GM23338 (cell line): ENCODE data around the gene LIN7C. TPM values are rescaled to one million over a fixed set of nuclear protein-coding genes. Genes with fewer than 3 reads are reported as not detected.

ENCODE experiments used
- ATAC-seq: fragments of 200-7000 bp; cut with Tn5 transposase; 3 replicates; pipeline ENCODE4 v1.9.1; 2020
- DNase-seq: peaks from one replicate; pipeline ENCODE4 v3.0.0-alpha.2; 2015; ENCODE audit warnings: low spot score
- H2AFZ ChIP-seq: fragments of 200-600 bp; sonication (generic); 2 replicates; pipeline ENCODE4 v1.8.0; 2016; ENCODE audit warnings: antibody characterized with exemption, mild to moderate bottlenecking, moderate library complexity
- H3F3A ChIP-seq: fragments of 200-600 bp; sonication (generic); replicated peaks from 2 replicates; pipeline ENCODE4 v1.8.0; 2017; ENCODE audit warnings: antibody characterized with exemption, mixed run types, low read depth
- H3K27ac ChIP-seq: fragments of 200-600 bp; sonication (generic); 2 replicates; pipeline ENCODE4 v1.6.1; 2016; ENCODE audit warnings: low read depth
- H3K27me3 ChIP-seq: fragments of 200-600 bp; sonication (generic); 2 replicates; pipeline ENCODE4 v1.8.0; 2016; ENCODE audit warnings: mild to moderate bottlenecking, mixed run types, moderate library complexity; ENCODE audit not compliant: insufficient read depth
- H3K36me3 ChIP-seq: fragments of 200-600 bp; sonication (generic); 2 replicates; pipeline ENCODE4 v1.8.0; 2016; ENCODE audit warnings: mild to moderate bottlenecking; ENCODE audit not compliant: insufficient read depth
- H3K4me1 ChIP-seq: fragments of 200-600 bp; sonication (generic); 2 replicates; pipeline ENCODE4 v1.8.0; 2016; ENCODE audit warnings: mild to moderate bottlenecking, moderate library complexity; ENCODE audit not compliant: insufficient read depth
- H3K4me2 ChIP-seq: fragments of 200-600 bp; sonication (generic); 2 replicates; pipeline ENCODE4 v1.7.1; 2017; ENCODE audit warnings: mixed run types
- H3K4me3 ChIP-seq: fragments of 200-600 bp; sonication (generic); 2 replicates; pipeline ENCODE4 v1.6.1; 2016; ENCODE audit warnings: mixed run types
- H3K79me2 ChIP-seq: fragments of 200-600 bp; sonication (generic); replicated peaks from 2 replicates; pipeline ENCODE4 v1.8.0; 2017; ENCODE audit warnings: mild to moderate bottlenecking; ENCODE audit not compliant: insufficient read depth
- H3K9me2 ChIP-seq: fragments of 200-600 bp; sonication (generic); 2 replicates; pipeline ENCODE4 v1.8.0; 2017; ENCODE audit not compliant: insufficient read depth
- H4K20me1 ChIP-seq: fragments of 200-600 bp; sonication (generic); replicated peaks from 2 replicates; pipeline ENCODE4 v1.8.0; 2017; ENCODE audit warnings: mild to moderate bottlenecking; ENCODE audit not compliant: insufficient read depth
- H3K27ac Mint-ChIP-seq: 2 replicates; pipeline ENCODE4 v1.8.0; 2020; ENCODE audit warnings: inconsistent platforms, mild to moderate bottlenecking, moderate library complexity, mixed read lengths
- H3K27me3 Mint-ChIP-seq: 3 replicates; pipeline ENCODE4 v1.8.0; 2022; ENCODE audit warnings: low read depth, mild to moderate bottlenecking, moderate library complexity, mixed read lengths, inconsistent platforms; ENCODE audit not compliant: insufficient read depth, poor library complexity
- H3K36me3 Mint-ChIP-seq: 3 replicates; pipeline ENCODE4 v1.8.0; 2021; ENCODE audit warnings: low read depth, mild to moderate bottlenecking, inconsistent platforms, moderate library complexity, mixed read lengths
- H3K4me1 Mint-ChIP-seq: 3 replicates; pipeline ENCODE4 v1.8.0; 2020; ENCODE audit warnings: mild to moderate bottlenecking, inconsistent platforms, mixed read lengths
- H3K4me3 Mint-ChIP-seq: 3 replicates; pipeline ENCODE4 v1.8.0; 2021; ENCODE audit warnings: moderate library complexity, mild to moderate bottlenecking, inconsistent platforms, mixed read lengths
- H3K9me3 Mint-ChIP-seq: 3 replicates; pipeline ENCODE4 v1.8.0; 2020; ENCODE audit warnings: moderate library complexity, mild to moderate bottlenecking, inconsistent platforms, mixed read lengths
- CREB1 ChIP-seq: fragments of 250-450 bp; sonication (Bioruptor Pico); IDR thresholded peaks from 2 replicates; pipeline ENCODE4 v1.5.0; 2020; ENCODE audit warnings: low read depth, mild to moderate bottlenecking, moderate library complexity
- EZH2 ChIP-seq: fragments of 200-600 bp; sonication (generic); IDR thresholded peaks from one replicate; pipeline ENCODE4 v1.8.0; 2017; ENCODE audit warnings: antibody characterized with exemption, mild to moderate bottlenecking, low read depth; ENCODE audit not compliant: unreplicated experiment
- POLR2AphosphoS5 ChIP-seq: IDR thresholded peaks from 2 replicates; pipeline ENCODE4 v1.6.1; 2016; ENCODE audit warnings: antibody characterized with exemption, low read depth
- STAT1 ChIP-seq: IDR thresholded peaks from one replicate; pipeline ENCODE4 v1.6.1; 2016; ENCODE audit warnings: antibody characterized with exemption; ENCODE audit not compliant: unreplicated experiment
- ZNF114 ChIP-seq: fragments of 250-450 bp; sonication (Bioruptor Pico); IDR thresholded peaks from 2 replicates; pipeline ENCODE4 v1.5.0; 2020; ENCODE audit warnings: mild to moderate bottlenecking, moderate library complexity
- ZNF331 ChIP-seq: fragments of 250-450 bp; sonication (Bioruptor Pico); IDR thresholded peaks from 2 replicates; pipeline ENCODE4 v1.5.0; 2020; ENCODE audit warnings: low read depth, mild to moderate bottlenecking, moderate library complexity
- polyA plus RNA-seq: library from polyadenylated mRNA; unstranded; fragments of >200 nt; fragmentation: Nextera tagmentation; extraction: Ambion mirVana; gene quantifications from 2 replicates; pipeline ENCODE4 v1.2.1, GENCODE V29; 2016
- total RNA-seq: library from RNA; depleted of rRNA; stranded (reverse); fragments of >200 nt; shearing (Covaris generic); gene quantifications from 2 replicates; pipeline ENCODE4 v1.2.3, GENCODE V29; 2014
- TF ChIP-seq, protein P1 (sequence below), 2 experiments: fragments of 200-600 bp in 1 of 2; sonication (generic) in 1 of 2; conservative IDR thresholded peaks; 2 replicates each; pipeline versions ENCODE4 v1.5.1 to v1.6.1; 2016 to 2017; ENCODE audit warnings: antibody characterized with exemption in 2 of 2, low read depth in 2 of 2, mild to moderate bottlenecking in 2 of 2, moderate library complexity in 1 of 2
- TF ChIP-seq, protein P2 (sequence below): fragments of 250-450 bp; sonication (Bioruptor Pico); IDR thresholded peaks from 2 replicates; pipeline ENCODE4 v1.5.0; 2020; ENCODE audit warnings: mild to moderate bottlenecking, moderate library complexity
- TF ChIP-seq, protein P3 (sequence below): IDR thresholded peaks from one replicate; pipeline ENCODE4 v1.6.1; 2018; ENCODE audit warnings: antibody characterized with exemption; ENCODE audit not compliant: unreplicated experiment

LIN7C gene
- total and polyA plus RNA-seq, 2 experiments from 2014 or later = 22.5 to 61.0 TPM

DNA sequence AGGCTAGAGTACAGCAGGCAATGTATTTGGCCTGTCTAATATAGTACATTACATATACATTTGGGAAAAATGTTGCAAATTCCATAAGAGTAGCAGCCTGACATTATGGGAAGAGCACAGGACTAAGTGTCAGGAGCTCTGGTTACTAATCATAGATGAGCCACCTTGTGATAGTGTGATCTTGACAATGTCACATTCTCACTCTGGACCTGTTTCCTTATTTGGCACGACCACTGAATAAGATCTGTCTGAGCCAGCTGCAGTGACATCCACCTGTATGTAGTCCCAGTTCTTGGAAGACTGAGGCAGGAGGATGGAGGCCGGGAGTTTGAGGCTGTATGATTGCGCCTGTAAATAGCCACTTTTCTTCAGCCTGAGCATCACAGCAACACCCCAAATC, 5.7 kb upstream of the LIN7C start:
- no peaks in the 10 kb centered on the region for H3K36me3 Mint-ChIP-seq
- no peak overlapping the region for H3K27ac Mint-ChIP-seq
- Histone ChIP-seq H3K4me3 (no peak overlapping the region), H4K20me1 (no peaks in the 10 kb centered on the region), H3K36me3 (no peaks in the 10 kb centered on the region), H3K4me2 (no peak overlapping the region), H3K79me2 (no peaks in the 10 kb centered on the region), H3K27ac (no peak overlapping the region), H2AFZ (no peak overlapping the region), H3K4me1 (peaks cover 9% of the 10 kb centered on the region), H3K27me3 (no peaks in the 10 kb centered on the region), H3F3A (no peaks in the 10 kb centered on the region; the same call in 1 of the 2 replicates), H3K9me2 (0 out of 2 replicates have a peak, but pooled peaks cover 2% of the 10 kb centered on the region)
- no peak overlapping the region for H3K4me3 Mint-ChIP-seq
- H3K4me1 Mint-ChIP-seq = peaks cover 14% of the 10 kb centered on the region
- no peaks in the 10 kb centered on the region for H3K27me3 Mint-ChIP-seq
- no peaks in the 10 kb centered on the region; the same call in 2 of the 3 replicates for H3K9me3 Mint-ChIP-seq
- no peak for DNase-seq
- ATAC-seq = no peak
- TF ChIP-seq ZNF114 (CRISPR knock-in tag) = no peak

DNA sequence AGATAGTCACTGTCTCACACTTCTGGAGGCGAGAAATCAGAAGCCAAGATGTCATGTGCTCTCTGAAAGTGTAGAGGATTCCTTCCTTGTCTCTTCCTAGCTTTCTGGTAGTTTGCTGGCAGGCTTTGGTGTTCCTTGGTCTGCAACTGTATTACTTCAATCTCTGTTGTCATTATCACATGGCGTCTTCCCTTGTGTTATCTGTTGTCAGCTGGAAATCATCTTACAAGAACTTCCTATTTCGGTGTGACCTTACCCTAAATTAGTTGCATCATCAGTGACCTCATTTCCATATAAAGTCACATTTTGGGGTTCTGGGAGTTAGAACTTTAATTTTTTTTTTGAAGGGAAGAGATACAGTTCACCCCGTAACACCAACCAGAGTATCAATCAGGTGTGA, 3.3 kb upstream of the LIN7C start:
- DNase-seq (no peak), ATAC-seq (no peak)
- Histone ChIP-seq H3K4me2 (no peak overlapping the region), H3K9me2 (0 out of 2 replicates have a peak, but pooled peaks cover 2% of the 10 kb centered on the region), H3K27ac (no peak overlapping the region), H3F3A (no peaks in the 10 kb centered on the region; the same call in 1 of the 2 replicates), H4K20me1 (peaks cover 9% of the 10 kb centered on the region), H3K79me2 (peaks cover 15% of the 10 kb centered on the region), H3K36me3 (no peaks in the 10 kb centered on the region), H3K4me1 (peaks cover 14% of the 10 kb centered on the region), H3K27me3 (no peaks in the 10 kb centered on the region), H2AFZ (no peak overlapping the region), H3K4me3 (no peak overlapping the region)
- Mint-ChIP-seq H3K27ac (no peak overlapping the region), H3K4me1 (peaks cover 22% of the 10 kb centered on the region), H3K9me3 (no peaks in the 10 kb centered on the region), H3K4me3 (no peak overlapping the region), H3K27me3 (peaks cover 2% of the 10 kb centered on the region), H3K36me3 (no peaks in the 10 kb centered on the region)
- TF ChIP-seq, protein P1, sequence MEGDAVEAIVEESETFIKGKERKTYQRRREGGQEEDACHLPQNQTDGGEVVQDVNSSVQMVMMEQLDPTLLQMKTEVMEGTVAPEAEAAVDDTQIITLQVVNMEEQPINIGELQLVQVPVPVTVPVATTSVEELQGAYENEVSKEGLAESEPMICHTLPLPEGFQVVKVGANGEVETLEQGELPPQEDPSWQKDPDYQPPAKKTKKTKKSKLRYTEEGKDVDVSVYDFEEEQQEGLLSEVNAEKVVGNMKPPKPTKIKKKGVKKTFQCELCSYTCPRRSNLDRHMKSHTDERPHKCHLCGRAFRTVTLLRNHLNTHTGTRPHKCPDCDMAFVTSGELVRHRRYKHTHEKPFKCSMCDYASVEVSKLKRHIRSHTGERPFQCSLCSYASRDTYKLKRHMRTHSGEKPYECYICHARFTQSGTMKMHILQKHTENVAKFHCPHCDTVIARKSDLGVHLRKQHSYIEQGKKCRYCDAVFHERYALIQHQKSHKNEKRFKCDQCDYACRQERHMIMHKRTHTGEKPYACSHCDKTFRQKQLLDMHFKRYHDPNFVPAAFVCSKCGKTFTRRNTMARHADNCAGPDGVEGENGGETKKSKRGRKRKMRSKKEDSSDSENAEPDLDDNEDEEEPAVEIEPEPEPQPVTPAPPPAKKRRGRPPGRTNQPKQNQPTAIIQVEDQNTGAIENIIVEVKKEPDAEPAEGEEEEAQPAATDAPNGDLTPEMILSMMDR (conservative IDR thresholded peaks at IDR 0.05; ENCODE audit: low read depth in 2 of 2) = no peak
- TF ChIP-seq ZNF331 (no peak), EZH2 (no peak), POLR2AphosphoS5 (no peak), STAT1 (no peak), CREB1 (no peak)
- TF ChIP-seq, protein P2, sequence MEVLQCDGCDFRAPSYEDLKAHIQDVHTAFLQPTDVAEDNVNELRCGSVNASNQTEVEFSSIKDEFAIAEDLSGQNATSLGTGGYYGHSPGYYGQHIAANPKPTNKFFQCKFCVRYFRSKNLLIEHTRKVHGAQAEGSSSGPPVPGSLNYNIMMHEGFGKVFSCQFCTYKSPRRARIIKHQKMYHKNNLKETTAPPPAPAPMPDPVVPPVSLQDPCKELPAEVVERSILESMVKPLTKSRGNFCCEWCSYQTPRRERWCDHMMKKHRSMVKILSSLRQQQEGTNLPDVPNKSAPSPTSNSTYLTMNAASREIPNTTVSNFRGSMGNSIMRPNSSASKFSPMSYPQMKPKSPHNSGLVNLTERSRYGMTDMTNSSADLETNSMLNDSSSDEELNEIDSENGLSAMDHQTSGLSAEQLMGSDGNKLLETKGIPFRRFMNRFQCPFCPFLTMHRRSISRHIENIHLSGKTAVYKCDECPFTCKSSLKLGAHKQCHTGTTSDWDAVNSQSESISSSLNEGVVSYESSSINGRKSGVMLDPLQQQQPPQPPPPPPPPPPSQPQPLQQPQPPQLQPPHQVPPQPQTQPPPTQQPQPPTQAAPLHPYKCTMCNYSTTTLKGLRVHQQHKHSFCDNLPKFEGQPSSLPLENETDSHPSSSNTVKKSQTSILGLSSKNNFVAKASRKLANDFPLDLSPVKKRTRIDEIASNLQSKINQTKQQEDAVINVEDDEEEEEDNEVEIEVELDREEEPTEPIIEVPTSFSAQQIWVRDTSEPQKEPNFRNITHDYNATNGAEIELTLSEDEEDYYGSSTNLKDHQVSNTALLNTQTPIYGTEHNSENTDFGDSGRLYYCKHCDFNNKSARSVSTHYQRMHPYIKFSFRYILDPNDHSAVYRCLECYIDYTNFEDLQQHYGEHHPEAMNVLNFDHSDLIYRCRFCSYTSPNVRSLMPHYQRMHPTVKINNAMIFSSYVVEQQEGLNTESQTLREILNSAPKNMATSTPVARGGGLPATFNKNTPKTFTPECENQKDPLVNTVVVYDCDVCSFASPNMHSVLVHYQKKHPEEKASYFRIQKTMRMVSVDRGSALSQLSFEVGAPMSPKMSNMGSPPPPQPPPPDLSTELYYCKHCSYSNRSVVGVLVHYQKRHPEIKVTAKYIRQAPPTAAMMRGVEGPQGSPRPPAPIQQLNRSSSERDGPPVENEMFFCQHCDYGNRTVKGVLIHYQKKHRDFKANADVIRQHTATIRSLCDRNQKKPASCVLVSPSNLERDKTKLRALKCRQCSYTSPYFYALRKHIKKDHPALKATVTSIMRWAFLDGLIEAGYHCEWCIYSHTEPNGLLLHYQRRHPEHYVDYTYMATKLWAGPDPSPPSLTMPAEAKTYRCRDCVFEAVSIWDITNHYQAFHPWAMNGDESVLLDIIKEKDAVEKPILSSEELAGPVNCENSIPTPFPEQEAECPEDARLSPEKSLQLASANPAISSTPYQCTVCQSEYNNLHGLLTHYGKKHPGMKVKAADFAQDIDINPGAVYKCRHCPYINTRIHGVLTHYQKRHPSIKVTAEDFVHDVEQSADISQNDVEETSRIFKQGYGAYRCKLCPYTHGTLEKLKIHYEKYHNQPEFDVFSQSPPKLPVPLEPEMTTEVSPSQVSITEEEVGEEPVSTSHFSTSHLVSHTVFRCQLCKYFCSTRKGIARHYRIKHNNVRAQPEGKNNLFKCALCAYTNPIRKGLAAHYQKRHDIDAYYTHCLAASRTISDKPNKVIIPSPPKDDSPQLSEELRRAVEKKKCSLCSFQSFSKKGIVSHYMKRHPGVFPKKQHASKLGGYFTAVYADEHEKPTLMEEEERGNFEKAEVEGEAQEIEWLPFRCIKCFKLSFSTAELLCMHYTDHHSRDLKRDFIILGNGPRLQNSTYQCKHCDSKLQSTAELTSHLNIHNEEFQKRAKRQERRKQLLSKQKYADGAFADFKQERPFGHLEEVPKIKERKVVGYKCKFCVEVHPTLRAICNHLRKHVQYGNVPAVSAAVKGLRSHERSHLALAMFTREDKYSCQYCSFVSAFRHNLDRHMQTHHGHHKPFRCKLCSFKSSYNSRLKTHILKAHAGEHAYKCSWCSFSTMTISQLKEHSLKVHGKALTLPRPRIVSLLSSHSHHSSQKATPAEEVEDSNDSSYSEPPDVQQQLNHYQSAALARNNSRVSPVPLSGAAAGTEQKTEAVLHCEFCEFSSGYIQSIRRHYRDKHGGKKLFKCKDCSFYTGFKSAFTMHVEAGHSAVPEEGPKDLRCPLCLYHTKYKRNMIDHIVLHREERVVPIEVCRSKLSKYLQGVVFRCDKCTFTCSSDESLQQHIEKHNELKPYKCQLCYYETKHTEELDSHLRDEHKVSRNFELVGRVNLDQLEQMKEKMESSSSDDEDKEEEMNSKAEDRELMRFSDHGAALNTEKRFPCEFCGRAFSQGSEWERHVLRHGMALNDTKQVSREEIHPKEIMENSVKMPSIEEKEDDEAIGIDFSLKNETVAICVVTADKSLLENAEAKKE (CRISPR knock-in tag) = no peak
- TF ChIP-seq, protein P3, sequence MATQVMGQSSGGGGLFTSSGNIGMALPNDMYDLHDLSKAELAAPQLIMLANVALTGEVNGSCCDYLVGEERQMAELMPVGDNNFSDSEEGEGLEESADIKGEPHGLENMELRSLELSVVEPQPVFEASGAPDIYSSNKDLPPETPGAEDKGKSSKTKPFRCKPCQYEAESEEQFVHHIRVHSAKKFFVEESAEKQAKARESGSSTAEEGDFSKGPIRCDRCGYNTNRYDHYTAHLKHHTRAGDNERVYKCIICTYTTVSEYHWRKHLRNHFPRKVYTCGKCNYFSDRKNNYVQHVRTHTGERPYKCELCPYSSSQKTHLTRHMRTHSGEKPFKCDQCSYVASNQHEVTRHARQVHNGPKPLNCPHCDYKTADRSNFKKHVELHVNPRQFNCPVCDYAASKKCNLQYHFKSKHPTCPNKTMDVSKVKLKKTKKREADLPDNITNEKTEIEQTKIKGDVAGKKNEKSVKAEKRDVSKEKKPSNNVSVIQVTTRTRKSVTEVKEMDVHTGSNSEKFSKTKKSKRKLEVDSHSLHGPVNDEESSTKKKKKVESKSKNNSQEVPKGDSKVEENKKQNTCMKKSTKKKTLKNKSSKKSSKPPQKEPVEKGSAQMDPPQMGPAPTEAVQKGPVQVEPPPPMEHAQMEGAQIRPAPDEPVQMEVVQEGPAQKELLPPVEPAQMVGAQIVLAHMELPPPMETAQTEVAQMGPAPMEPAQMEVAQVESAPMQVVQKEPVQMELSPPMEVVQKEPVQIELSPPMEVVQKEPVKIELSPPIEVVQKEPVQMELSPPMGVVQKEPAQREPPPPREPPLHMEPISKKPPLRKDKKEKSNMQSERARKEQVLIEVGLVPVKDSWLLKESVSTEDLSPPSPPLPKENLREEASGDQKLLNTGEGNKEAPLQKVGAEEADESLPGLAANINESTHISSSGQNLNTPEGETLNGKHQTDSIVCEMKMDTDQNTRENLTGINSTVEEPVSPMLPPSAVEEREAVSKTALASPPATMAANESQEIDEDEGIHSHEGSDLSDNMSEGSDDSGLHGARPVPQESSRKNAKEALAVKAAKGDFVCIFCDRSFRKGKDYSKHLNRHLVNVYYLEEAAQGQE = no peak
